H1 (cell line): Measurements from ENCODE around the gene NDST3. TPM values are rescaled to one million over a fixed set of nuclear protein-coding genes. Genes with fewer than 3 reads are reported as not detected.

Source experiments
- CTCF ChIA-PET: fragments of 300-600 bp; sonication (Branson Sonifier 250); formaldehyde crosslinking; loops from one replicate; lab custom pipeline; 2021; ENCODE audit not compliant: partially characterized antibody; lab: Charles Lee
- POLR2A ChIA-PET: fragments of 300-600 bp; sonication (Branson Sonifier 250); formaldehyde crosslinking; loops from one replicate; lab custom pipeline; 2021; ENCODE audit warnings: inconsistent platforms; ENCODE audit not compliant: partially characterized antibody; lab: Charles Lee
- DNase-seq, 2 experiments: peaks; one replicate each; pipeline versions ENCODE4 v3.0.0 to v3.0.0-alpha.2; 2010 to 2022; ENCODE audit warnings: low spot score in 2 of 2, low read depth in 1 of 2, mixed read lengths in 1 of 2
- FAIRE-seq: peaks from 2 replicates; lab custom pipeline; 2011; peaks lifted over from hg19 to GRCh38; lab: Jason Lieb, UNC
- H2AFZ ChIP-seq: 2 replicates; pipeline ENCODE4 v1.8.1; 2012; ENCODE audit warnings: low read length, inconsistent platforms
- H2AK5ac ChIP-seq: 2 replicates; pipeline ENCODE4 v1.6.1; 2013; ENCODE audit warnings: low read depth, low read length
- H2BK120ac ChIP-seq: replicated peaks from 2 replicates; pipeline ENCODE3; 2013; ENCODE audit warnings: low read depth, low read length, inconsistent platforms
- H2BK12ac ChIP-seq: 2 replicates; pipeline ENCODE4 v1.6.1; 2013; ENCODE audit warnings: low read depth, low read length
- H2BK15ac ChIP-seq: 2 replicates; pipeline ENCODE4 v1.6.1; 2013; ENCODE audit warnings: low read length
- H2BK20ac ChIP-seq: 2 replicates; pipeline ENCODE4 v1.6.1; 2013; ENCODE audit warnings: low read length
- H2BK5ac ChIP-seq: 2 replicates; pipeline ENCODE4 v1.6.1; 2013; ENCODE audit warnings: low read depth, low read length
- H3K14ac ChIP-seq: 2 replicates; pipeline ENCODE4 v1.6.1; 2013; ENCODE audit warnings: inconsistent platforms; ENCODE audit not compliant: insufficient read length
- H3K18ac ChIP-seq: 2 replicates; pipeline ENCODE4 v1.6.1; 2013; ENCODE audit warnings: low read length; ENCODE audit errors: extremely low read depth
- H3K23ac ChIP-seq: 2 replicates; pipeline ENCODE4 v1.6.1; 2013; ENCODE audit warnings: inconsistent platforms; ENCODE audit not compliant: insufficient read length
- H3K23me2 ChIP-seq: 2 replicates; pipeline ENCODE4 v1.6.1; 2013; ENCODE audit warnings: low read depth, low read length
- H3K27ac ChIP-seq: 2 replicates; pipeline ENCODE4 v1.6.1; 2011; ENCODE audit warnings: low read depth, low read length, inconsistent platforms
- H3K27me3 ChIP-seq, 4 experiments: replicated peaks in 1 of 4; 1 replicate in 1 of 4; 2 replicates in 3 of 4; pipeline versions ENCODE4 v1.6.1 to v1.8.1; 2011 to 2013; ENCODE audit warnings: low read length in 3 of 4, mild to moderate bottlenecking in 3 of 4, inconsistent platforms in 2 of 4, mixed read lengths in 2 of 4, moderate library complexity in 1 of 4; ENCODE audit not compliant: control insufficient read depth in 3 of 4, insufficient read depth in 3 of 4; ENCODE audit errors: extremely low read depth in 1 of 4
- H3K36me3 ChIP-seq, 4 experiments: 2 replicates each; pipeline versions ENCODE4 v1.6.1 to v1.8.1; 2011 to 2013; ENCODE audit warnings: mild to moderate bottlenecking in 4 of 4, low read length in 3 of 4, moderate library complexity in 2 of 4, control low read depth in 1 of 4, inconsistent platforms in 1 of 4; ENCODE audit not compliant: insufficient read depth in 4 of 4, control insufficient read depth in 2 of 4
- H3K4ac ChIP-seq: replicated peaks from 2 replicates; pipeline ENCODE3; 2013; ENCODE audit warnings: low read length, low read depth, mixed read lengths, inconsistent platforms; ENCODE audit not compliant: insufficient read length
- H3K4me1 ChIP-seq, 4 experiments: replicated peaks in 1 of 4; 1 replicate in 1 of 4; 2 replicates in 3 of 4; pipeline versions ENCODE4 v1.6.1 to v1.8.1; 2011 to 2013; ENCODE audit warnings: low read length in 3 of 4, inconsistent platforms in 2 of 4, mixed read lengths in 1 of 4; ENCODE audit not compliant: insufficient read depth in 4 of 4, control insufficient read depth in 3 of 4
- H3K4me2 ChIP-seq, 2 experiments: 2 replicates each; pipeline versions ENCODE4 v1.6.1 to v1.8.1; 2011 to 2013; ENCODE audit warnings: low read depth in 2 of 2, low read length in 2 of 2, control low read depth in 1 of 2, inconsistent platforms in 1 of 2, mild to moderate bottlenecking in 1 of 2; ENCODE audit not compliant: insufficient read depth in 1 of 2
- H3K4me3 ChIP-seq, 4 experiments: fragments of 200-600, 300-600 bp in 1 of 4; sonication (generic), shearing (Covaris generic), sonication (Bioruptor Twin) in 1 of 4; 2 replicates each; pipeline versions ENCODE4 v1.5.1 to v1.8.1; 2011 to 2016; ENCODE audit warnings: low read length in 4 of 4, low read depth in 3 of 4, control low read depth in 2 of 4, inconsistent platforms in 2 of 4, mild to moderate bottlenecking in 2 of 4, mixed read lengths in 1 of 4, moderate library complexity in 1 of 4; ENCODE audit not compliant: insufficient read depth in 2 of 4; ENCODE audit errors: extremely low read depth in 1 of 4
- H3K56ac ChIP-seq: replicated peaks from 2 replicates; pipeline ENCODE3; 2013; ENCODE audit warnings: low read depth, mild to moderate bottlenecking, mixed read lengths, low read length, inconsistent platforms; ENCODE audit not compliant: insufficient read length
- H3K79me1 ChIP-seq: 2 replicates; pipeline ENCODE4 v1.6.1; 2013; ENCODE audit warnings: low read depth, low read length, control low read depth
- H3K79me2 ChIP-seq, 2 experiments: 2 replicates each; pipeline versions ENCODE4 v1.6.1 to v1.8.1; 2012 to 2013; ENCODE audit warnings: low read length in 2 of 2, mild to moderate bottlenecking in 2 of 2, inconsistent platforms in 1 of 2; ENCODE audit not compliant: insufficient read depth in 2 of 2, control insufficient read depth in 1 of 2
- H3K9ac ChIP-seq, 4 experiments: replicated peaks in 1 of 4; 1 replicate in 1 of 4; 2 replicates in 3 of 4; pipeline versions ENCODE4 v1.6.1 to v1.8.1; 2011 to 2013; ENCODE audit warnings: low read depth in 3 of 4, low read length in 3 of 4, control low read depth in 2 of 4, mild to moderate bottlenecking in 2 of 4, moderate library complexity in 2 of 4, inconsistent platforms in 1 of 4; ENCODE audit errors: extremely low read depth in 1 of 4
- H3K9me3 ChIP-seq, 2 experiments: 2 replicates each; pipeline versions ENCODE4 v1.6.1 to v1.8.1; 2012 to 2013; ENCODE audit warnings: mild to moderate bottlenecking in 2 of 2, moderate library complexity in 2 of 2, control low read depth in 1 of 2, inconsistent platforms in 1 of 2, low read depth in 1 of 2, low read length in 1 of 2, mixed read lengths in 1 of 2; ENCODE audit not compliant: insufficient read depth in 2 of 2
- H4K20me1 ChIP-seq, 2 experiments: replicated peaks in 1 of 2; 2 replicates each; pipeline versions ENCODE3 to v1.8.1; 2011 to 2013; ENCODE audit warnings: inconsistent platforms in 2 of 2, low read length in 2 of 2, mild to moderate bottlenecking in 1 of 2; ENCODE audit not compliant: insufficient read depth in 2 of 2, control insufficient read depth in 1 of 2
- H4K5ac ChIP-seq: 2 replicates; pipeline ENCODE4 v1.6.1; 2013; ENCODE audit warnings: low read length, low read depth, mixed read lengths, inconsistent platforms; ENCODE audit not compliant: insufficient read length
- H4K8ac ChIP-seq: 2 replicates; pipeline ENCODE4 v1.8.0; 2013; ENCODE audit warnings: mild to moderate bottlenecking, moderate library complexity, low read length, inconsistent platforms; ENCODE audit not compliant: insufficient read depth; ENCODE audit errors: extremely low read depth
- H4K91ac ChIP-seq: replicated peaks from 2 replicates; pipeline ENCODE3; 2013; ENCODE audit warnings: low read length, mixed read lengths, inconsistent platforms; ENCODE audit not compliant: insufficient read length
- BACH1 ChIP-seq: IDR thresholded peaks from 2 replicates; pipeline ENCODE4 v1.6.1; 2012; ENCODE audit warnings: low read length, improper control_type of control experiment
- CBX5 ChIP-seq: fragments of 300-800, 300-1000 bp; sonication (generic); IDR thresholded peaks from 2 replicates; pipeline ENCODE4 v1.7.1; 2016; ENCODE audit warnings: antibody characterized with exemption, low read length, low read depth
- CBX8 ChIP-seq: fragments of 300-800, 300-1000 bp; sonication (generic); IDR thresholded peaks from 2 replicates; pipeline ENCODE4 v1.7.1; 2016; ENCODE audit warnings: low read depth, low read length, borderline replicate concordance
- CREB1 ChIP-seq: IDR thresholded peaks from 2 replicates; pipeline ENCODE4 v1.6.1; 2012; ENCODE audit warnings: inconsistent platforms
- E2F6 ChIP-seq: IDR thresholded peaks from 2 replicates; pipeline ENCODE4 v1.6.1; 2012; ENCODE audit warnings: inconsistent platforms
- FOSL1 ChIP-seq: IDR thresholded peaks from 2 replicates; pipeline ENCODE4 v1.6.1; 2011; ENCODE audit warnings: mild to moderate bottlenecking, low read depth, low read length, moderate library complexity; ENCODE audit not compliant: insufficient read depth
- GABPA ChIP-seq: IDR thresholded peaks from 2 replicates; pipeline ENCODE4 v1.6.1; 2011; ENCODE audit warnings: mild to moderate bottlenecking, low read length, moderate library complexity, borderline replicate concordance; ENCODE audit not compliant: insufficient read depth
- MAFK ChIP-seq: IDR thresholded peaks from 2 replicates; pipeline ENCODE4 v1.6.1; 2012; ENCODE audit warnings: low read depth, mild to moderate bottlenecking, improper control_type of control experiment, low read length
- POU5F1 ChIP-seq: IDR thresholded peaks from 2 replicates; pipeline ENCODE4 v1.6.1; 2011; ENCODE audit warnings: low read depth, mild to moderate bottlenecking, low read length, moderate library complexity
- RFX5 ChIP-seq: IDR thresholded peaks from 2 replicates; pipeline ENCODE4 v1.6.1; 2011; ENCODE audit warnings: low read depth, low read length, improper control_type of control experiment, borderline replicate concordance
- WGBS, 2 experiments: shearing (Covaris generic) in 1 of 2; methylation state at CpG; one replicate each; pipeline versions ENCODE4 v1.1.6 to v1.1.7; 2013 to 2015; ENCODE audit warnings: low lambda C conversion rate in 2 of 2, mixed read lengths in 2 of 2, inconsistent platforms in 1 of 2, low coverage in 1 of 2, missing lambda C conversion rate in 1 of 2; ENCODE audit not compliant: insufficient replicate concordance in 2 of 2, insufficient coverage in 1 of 2, insufficient read length in 1 of 2; ENCODE audit errors: extremely low coverage in 1 of 2, missing lambda C conversion rate in 1 of 2; 5-methylcytosine and 5-hydroxymethylcytosine counted together
- polyA plus RNA-seq, 7 experiments: library from polyadenylated mRNA; depleted of rRNA in 3 of 7; stranded (reverse) in 5 of 7; unstranded in 2 of 7; fragments of >200 nt in 5 of 7; fragments of 200-250 nt in 2 of 7; gene quantifications; 1 replicate in 5 of 7; 2 replicates in 1 of 7; 4 replicates in 1 of 7; pipeline versions ENCODE4 v1.2.1 to v1.2.3, GENCODE V29; 2011 to 2013; ENCODE audit warnings: missing spikeins in 2 of 7, mixed read lengths in 2 of 7
- total RNA-seq: library from RNA; stranded (reverse); fragmentation: NEBNext Ultra II Directional; extraction: Animal tissue kit (Norgen Biotek cat#: 25700); gene quantifications from 2 replicates; pipeline ENCODE4 v1.2.1, GENCODE V29; 2021
- TF ChIP-seq, protein P1 (sequence below): IDR thresholded peaks from 2 replicates; pipeline ENCODE4 v1.6.1; 2011; ENCODE audit warnings: low read length, improper control_type of control experiment
- TF ChIP-seq, protein P2 (sequence below): IDR thresholded peaks from 2 replicates; pipeline ENCODE4 v1.6.1; 2012; ENCODE audit warnings: inconsistent platforms

Gene NDST3
- total and polyA plus RNA-seq, 2 of the 8 experiments (the other 6 are each of a cell fraction or from before 2014, with no cell fraction given): 0.35 to 0.60 TPM

- H3K9ac ChIP-seq: no peak overlapping the region
- 40% methylated on average over 2 of the region's 2 CpGs; no CpG with 5 or more reads in 1 of the 2 experiments for WGBS, 2 experiments
- no peak overlapping the region for H2BK5ac ChIP-seq
- H3K79me2 ChIP-seq: no peaks in the 10 kb centered on the region
- no peak overlapping the region for H2BK15ac ChIP-seq
- H2BK12ac ChIP-seq: no peak overlapping the region
- H3K23ac ChIP-seq: no peak overlapping the region
- H3K4me2 ChIP-seq: peak overlapping the region; percentile 33 to 47; a peak in 2 of 4 replicates
- no peak overlapping the region for H3K56ac ChIP-seq
- H3K27ac ChIP-seq: no peak overlapping the region
- H3K4ac ChIP-seq: no peak overlapping the region
- no peak overlapping the region for H2BK20ac ChIP-seq
- no peak overlapping the region for H4K91ac ChIP-seq
- no peaks in the 10 kb centered on the region for H3K36me3 ChIP-seq
- no peaks in the 10 kb centered on the region for H3K23me2 ChIP-seq
- no peaks in the 10 kb centered on the region for H4K20me1 ChIP-seq
- no peak overlapping the region; a peak in 1 of 8 replicates for H3K4me3 ChIP-seq
- H4K8ac ChIP-seq: no peak overlapping the region
- no peak overlapping the region for H3K18ac ChIP-seq
- H3K4me1 ChIP-seq: peaks cover 0 to 3% (median 1%) of the 10 kb centered on the region in 4 experiments; a peak in 2 of 7 replicates
- no peaks in the 10 kb centered on the region for H3K27me3 ChIP-seq
- no peaks in the 10 kb centered on the region for H3K79me1 ChIP-seq
- no peak overlapping the region for H3K14ac ChIP-seq
- DNase-seq: no peak
- ChIA-PET POLR2A (interaction anchor here (0.9 kb wide), 1 partner anchor 39 kb away, joined by 3 read pairs; no protein-coding TSS in a partner anchor), CTCF (interaction anchor here (0.6 to 1.5 kb wide), 3 partner anchors 14 to 302 kb away, joined by 3 to 5 read pairs (median 3); no protein-coding TSS in a partner anchor)
- FAIRE-seq: no peak
- H2BK120ac ChIP-seq: no peak overlapping the region
- H3K9me3 ChIP-seq: no peaks in the 10 kb centered on the region
- no peak overlapping the region for H2AK5ac ChIP-seq
- H4K5ac ChIP-seq: no peak overlapping the region
- peak overlapping the region; percentile 77; the same call in 1 of the 2 replicates for H2AFZ ChIP-seq
- TF ChIP-seq E2F6 (no peak), BACH1 (no peak), CREB1 (no peak), FOSL1 (no peak), RFX5 (no peak), GABPA (no peak), MAFK (no peak), CBX8 (no peak), CBX5 (no peak), POU5F1 (no peak)
- TF ChIP-seq, protein P1, sequence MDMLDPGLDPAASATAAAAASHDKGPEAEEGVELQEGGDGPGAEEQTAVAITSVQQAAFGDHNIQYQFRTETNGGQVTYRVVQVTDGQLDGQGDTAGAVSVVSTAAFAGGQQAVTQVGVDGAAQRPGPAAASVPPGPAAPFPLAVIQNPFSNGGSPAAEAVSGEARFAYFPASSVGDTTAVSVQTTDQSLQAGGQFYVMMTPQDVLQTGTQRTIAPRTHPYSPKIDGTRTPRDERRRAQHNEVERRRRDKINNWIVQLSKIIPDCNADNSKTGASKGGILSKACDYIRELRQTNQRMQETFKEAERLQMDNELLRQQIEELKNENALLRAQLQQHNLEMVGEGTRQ: no peak
- TF ChIP-seq, protein P2, sequence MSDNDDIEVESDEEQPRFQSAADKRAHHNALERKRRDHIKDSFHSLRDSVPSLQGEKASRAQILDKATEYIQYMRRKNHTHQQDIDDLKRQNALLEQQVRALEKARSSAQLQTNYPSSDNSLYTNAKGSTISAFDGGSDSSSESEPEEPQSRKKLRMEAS: no peak
Measured at GRCh38 chr4:118307643-118308042, 273.4 kb downstream of the NDST3 start.
